Motor neuron (in vitro differentiated cells): Measurements from ENCODE around the gene TRUB1. TPM values are rescaled to one million over a fixed set of nuclear protein-coding genes. Genes with fewer than 3 reads are reported as not detected.

Experiments used
- ATAC-seq, 8 experiments: fragments of 200-7000 bp; cut with Tn5 transposase; replicated peaks in 6 of 8; 2 replicates each; pipeline ENCODE4 v1.8.0; 2021; ENCODE audit warnings: mild to moderate bottlenecking in 8 of 8, moderate library complexity in 8 of 8
- H3K27ac ChIP-seq, 2 donors: fragments of 250-450 bp; sonication (Bioruptor Pico); 2 replicates each; pipeline ENCODE4 v1.9.0; 2021; ENCODE audit warnings: antibody characterized with exemption in 2 of 2, mild to moderate bottlenecking in 2 of 2, moderate library complexity in 1 of 2
- H3K4me1 ChIP-seq, 2 donors: fragments of 250-450 bp; sonication (Bioruptor Pico); replicated peaks in 1 of 2; 2 replicates each; pipeline ENCODE4 v1.6.1; 2021; ENCODE audit warnings: antibody characterized with exemption in 2 of 2, mild to moderate bottlenecking in 2 of 2, moderate library complexity in 1 of 2
- H3K4me3 ChIP-seq, 5 donors: fragments of 250-450 bp; sonication (Bioruptor Pico); 2 replicates each; pipeline ENCODE4 v1.9.0; 2021; ENCODE audit warnings: antibody characterized with exemption in 5 of 5, mild to moderate bottlenecking in 5 of 5, moderate library complexity in 4 of 5
- WGBS, 10 experiments: fragments of 450-650 bp; shearing (Covaris generic); methylation state at CpG; one replicate each; pipeline ENCODE4 v1.0.0; 2022; 5-methylcytosine and 5-hydroxymethylcytosine counted together
- in situ Hi-C, 9 experiments: fragments of 400-800 bp; cut with MboI; loops; one replicate each; pipeline ENCODE4 v1.15.0; 2021; ENCODE audit warnings: low sequenced_read_pairs in 9 of 9, low pct_unique_long_range_greater_than_20kb in 2 of 9; ENCODE audit not compliant: unreplicated experiment in 9 of 9
- total RNA-seq, 8 experiments: library from RNA; unstranded; fragments of 300-600 nt; gene quantifications; 2 replicates each; pipeline versions ENCODE4 v1.2.3 to v1.2.4, GENCODE V29; 2022

Gene TRUB1
- total RNA-seq, 8 experiments from 2014 or later: 30.3 to 48.0 (median 33.0) TPM

- in situ Hi-C loops: no loop called here
- ATAC-seq: peak in 1 of 8 experiments; percentile 20
- 45 to 94% (median 76%) methylated on average over 2 to 6 of the region's 6 CpGs for WGBS, 10 experiments
- Histone ChIP-seq H3K4me3 (no peak overlapping the region), H3K4me1 (no peaks in the 10 kb centered on the region), H3K27ac (no peak overlapping the region)
Measured at GRCh38 chr10:114995468-114996247, 57.7 kb downstream of the TRUB1 start.

DNA sequence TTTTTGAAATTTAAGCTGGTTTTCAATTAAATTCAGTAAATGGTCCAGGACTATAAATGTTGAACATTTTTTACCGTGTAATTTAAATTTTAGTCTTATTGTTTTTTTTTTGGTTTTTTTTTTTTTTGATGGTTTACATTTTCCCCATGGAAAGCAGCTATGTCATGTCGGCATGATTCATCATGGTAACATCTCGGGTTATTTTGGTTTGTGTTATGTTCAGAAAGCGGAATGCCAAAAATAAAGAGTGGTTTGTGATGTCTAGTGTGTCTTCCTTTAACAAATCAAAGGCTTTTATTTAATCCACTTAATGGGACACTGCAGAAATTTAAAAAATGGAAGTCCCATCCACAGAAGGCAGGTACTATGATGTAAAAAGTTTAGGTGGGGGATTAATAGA is 58.5 kb downstream of the TRUB1 start:
- H3K4me1 ChIP-seq: peaks cover 0 to 7% of the 10 kb centered on the region in 2 donors
- in situ Hi-C loops: no loop called here
- ATAC-seq: no peak
- H3K4me3 ChIP-seq: no peak overlapping the region
- H3K27ac ChIP-seq: no peak overlapping the region
- WGBS, 10 experiments: 58 to 100% (median 92%) methylated on average over 2 to 4 of the region's 4 CpGs

GRCh38 chr10:114998993-114999392 is 61.0 kb downstream of the TRUB1 start:
- ATAC-seq: no peak
- WGBS, 10 experiments: 76 to 98% (median 94%) methylated on average over 1 to 6 of the region's 7 CpGs; no CpG with 5 or more reads in 1 of the 10 experiments
- H3K27ac ChIP-seq: no peak overlapping the region

DNA sequence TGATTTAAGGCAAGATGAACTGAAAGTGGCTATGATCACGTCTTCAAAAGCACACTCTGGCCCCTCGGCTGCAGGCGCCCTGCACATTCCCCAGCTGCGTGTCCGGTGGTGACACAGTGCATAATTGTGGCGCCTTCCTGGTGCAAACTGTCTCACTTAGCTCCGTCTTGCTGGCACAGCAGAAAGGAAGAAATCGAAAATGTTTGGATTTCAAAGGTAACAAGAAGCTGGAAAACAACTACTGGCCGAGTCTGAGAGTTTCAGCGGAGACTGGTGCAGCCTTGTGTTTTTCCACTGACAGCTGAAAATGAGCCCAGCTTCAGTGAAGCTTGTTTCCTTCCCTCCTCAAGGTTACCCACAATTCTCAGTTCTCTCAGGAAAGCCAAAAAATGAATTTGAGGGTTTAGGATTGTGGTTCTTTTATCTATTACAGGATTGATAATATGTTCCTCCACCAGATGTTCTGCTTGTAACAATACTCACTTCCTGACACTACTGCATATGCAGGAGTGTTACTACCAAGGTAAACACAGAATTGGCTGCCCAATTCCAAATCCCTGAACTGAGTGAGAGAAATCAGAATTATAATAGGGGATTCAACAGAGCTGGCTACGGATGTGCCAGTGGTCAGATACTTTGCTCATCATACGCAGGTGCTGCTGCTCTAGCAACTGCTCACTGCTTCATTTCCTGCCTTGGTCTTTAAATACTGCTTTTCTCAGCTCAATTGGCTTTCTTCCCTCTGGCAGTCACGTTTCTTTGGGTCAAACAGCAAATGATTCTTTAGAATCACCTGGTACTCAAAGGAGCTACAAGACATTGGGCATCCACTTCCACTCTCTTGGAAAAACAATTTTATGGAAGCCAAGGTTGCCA is 63.7 kb downstream of the TRUB1 start:
- in situ Hi-C loops: no loop called here
- peak; percentile 50 to 92 (median 64) for ATAC-seq
- peaks cover 0 to 7% of the 10 kb centered on the region in 2 donors for H3K4me1 ChIP-seq
- 12 to 80% (median 66%) methylated on average over 1 to 10 of the region's 13 CpGs; no CpG with 5 or more reads in 2 of the 10 experiments for WGBS, 10 experiments
- no peak overlapping the region for H3K27ac ChIP-seq
- H3K4me3 ChIP-seq: no peak overlapping the region

More at GRCh38 chr10:114998993-114999392, 61.0 kb downstream of the TRUB1 start:
- H3K4me3 ChIP-seq: no peak overlapping the region
- peaks cover 0 to 7% of the 10 kb centered on the region in 2 donors for H3K4me1 ChIP-seq
- in situ Hi-C loops: no loop called here

DNA sequence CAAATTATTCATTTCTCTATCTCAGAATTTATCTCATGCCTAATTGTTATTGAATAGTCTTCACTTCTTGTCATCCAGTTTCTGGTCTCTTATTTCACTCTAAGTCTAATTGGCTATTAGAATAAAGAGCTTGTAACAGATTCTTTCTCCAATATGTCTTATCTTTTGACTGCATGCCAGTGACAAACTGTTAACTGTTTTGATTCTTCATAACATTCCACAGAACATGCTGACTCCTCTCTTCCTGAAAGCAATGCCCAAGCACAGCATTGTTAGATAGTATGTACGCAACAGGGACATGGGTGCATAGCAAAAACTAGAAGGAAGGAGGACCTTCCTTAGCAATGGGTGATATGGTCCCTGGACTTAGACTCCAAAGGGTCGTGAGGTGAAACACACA is 65.4 kb downstream of the TRUB1 start:
- in situ Hi-C loops: no loop called here
- peaks cover 0 to 7% of the 10 kb centered on the region in 2 donors for H3K4me1 ChIP-seq
- no peak for ATAC-seq
- H3K27ac ChIP-seq: no peak overlapping the region
- H3K4me3 ChIP-seq: no peak overlapping the region
- 40 to 100% (median 100%) methylated on average over 1 to 2 of the region's 2 CpGs; no CpG with 5 or more reads in 3 of the 10 experiments for WGBS, 10 experiments

GRCh38 chr10:115004236-115004862 is 66.4 kb downstream of the TRUB1 start:
- no peak overlapping the region for H3K27ac ChIP-seq
- no peak for ATAC-seq
- peaks cover 0 to 7% of the 10 kb centered on the region in 2 donors for H3K4me1 ChIP-seq
- in situ Hi-C loops: no loop called here
- no peak overlapping the region for H3K4me3 ChIP-seq
- 73% methylated on average over 2 of the region's 3 CpGs; no CpG with 5 or more reads in 9 of the 10 experiments for WGBS, 10 experiments

- WGBS, 10 experiments: 77 to 100% (median 92%) methylated on average over 1 to 8 of the region's 8 CpGs; no CpG with 5 or more reads in 1 of the 10 experiments
- in situ Hi-C loops: no loop called here
Measured at GRCh38 chr10:115005771-115006170, 67.8 kb downstream of the TRUB1 start.

GRCh38 chr10:115018185-115018931 is 80.4 kb downstream of the TRUB1 start:
- in situ Hi-C loops: no loop called here
- ATAC-seq: no peak
- H3K4me3 ChIP-seq: no peak overlapping the region
- H3K27ac ChIP-seq: no peak overlapping the region
- 27 to 94% (median 67%) methylated on average over 2 to 8 of the region's 9 CpGs; no CpG with 5 or more reads in 1 of the 10 experiments for WGBS, 10 experiments
- peaks cover 2 to 6% of the 10 kb centered on the region in 2 donors for H3K4me1 ChIP-seq

More at GRCh38 chr10:115005771-115006170, 67.8 kb downstream of the TRUB1 start:
- H3K27ac ChIP-seq: no peak overlapping the region
- ATAC-seq: no peak
- H3K4me3 ChIP-seq: no peak overlapping the region
- peaks cover 0 to 7% of the 10 kb centered on the region in 2 donors for H3K4me1 ChIP-seq

- Histone ChIP-seq H3K4me1 (peaks cover 2 to 9% of the 10 kb centered on the region in 2 donors), H3K27ac (no peak overlapping the region), H3K4me3 (no peak overlapping the region)
- in situ Hi-C loops: no loop called here
- no peak for ATAC-seq
- 21 to 100% (median 85%) methylated on average over 1 to 2 of the region's 2 CpGs; no CpG with 5 or more reads in 2 of the 10 experiments for WGBS, 10 experiments
Measured at GRCh38 chr10:115020449-115020848, 82.5 kb downstream of the TRUB1 start.

DNA sequence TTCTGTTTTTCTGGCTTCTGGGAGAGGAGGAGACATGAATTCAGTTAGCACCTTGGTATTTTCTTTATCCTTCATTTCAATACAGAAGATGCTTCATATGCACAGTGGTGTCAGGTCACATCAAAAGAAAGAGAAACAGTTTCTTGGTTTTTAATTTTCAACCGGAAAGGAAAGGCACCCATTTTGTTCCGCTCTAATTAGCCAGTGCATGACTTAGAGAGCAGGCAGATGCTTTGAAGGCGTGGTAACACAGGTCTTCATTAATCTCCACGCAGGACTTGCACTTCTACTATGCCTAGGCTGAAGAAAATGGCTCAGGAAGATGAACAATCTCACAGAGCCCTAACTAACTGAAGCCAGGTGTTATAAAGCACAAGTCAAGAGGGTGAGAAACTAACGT is 84.7 kb downstream of the TRUB1 start:
- WGBS, 10 experiments: 13 to 88% (median 62%) methylated on average over 1 to 5 of the region's 5 CpGs; no CpG with 5 or more reads in 1 of the 10 experiments
- no peak for ATAC-seq
- Histone ChIP-seq H3K27ac (no peak overlapping the region), H3K4me3 (no peak overlapping the region), H3K4me1 (peaks cover 2 to 9% of the 10 kb centered on the region in 2 donors)
- in situ Hi-C loops: no loop called here

DNA sequence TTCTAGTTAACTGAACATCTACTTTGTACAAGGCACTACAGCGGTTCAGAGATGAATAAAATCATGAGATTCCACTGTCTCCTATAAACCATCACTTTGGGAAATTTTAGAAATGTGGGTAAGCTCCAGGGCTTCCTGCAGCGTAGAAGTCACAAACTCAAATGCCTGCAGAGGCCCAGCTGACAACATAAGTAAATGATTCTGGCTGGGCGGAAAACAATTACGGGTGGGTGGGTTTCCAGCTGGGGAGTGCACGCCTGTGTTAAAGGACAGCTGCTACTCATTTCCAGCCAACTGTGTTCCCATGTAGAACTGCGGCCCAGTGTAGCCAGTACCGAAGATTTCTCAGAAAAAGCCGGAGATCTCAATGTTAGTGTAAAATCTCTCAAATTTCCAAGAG is 85.7 kb downstream of the TRUB1 start:
- Histone ChIP-seq H3K27ac (no peak overlapping the region), H3K4me3 (no peak overlapping the region), H3K4me1 (peaks cover 2 to 9% of the 10 kb centered on the region in 2 donors)
- no peak for ATAC-seq
- in situ Hi-C loops: no loop called here
- 10 to 100% (median 79%) methylated on average over 1 to 7 of the region's 8 CpGs; no CpG with 5 or more reads in 4 of the 10 experiments for WGBS, 10 experiments

DNA sequence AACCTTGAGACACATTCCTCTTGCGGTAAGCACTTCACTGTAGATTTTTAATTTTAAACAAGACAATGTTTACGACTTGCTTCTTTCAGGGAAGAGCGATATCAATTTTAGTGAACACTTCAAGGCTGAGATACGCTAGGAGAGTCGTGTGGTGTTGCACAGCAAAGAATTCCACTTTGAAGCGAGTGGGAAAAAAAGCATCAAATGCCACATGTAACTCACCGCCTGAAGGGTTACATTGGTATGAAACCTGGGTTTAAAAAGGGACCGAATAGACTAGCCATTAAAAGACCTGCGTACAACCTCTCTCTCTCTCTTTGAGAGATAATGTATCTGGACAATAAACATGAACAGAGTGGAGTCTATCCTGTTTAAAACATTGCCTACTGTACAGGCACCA is 86.4 kb downstream of the TRUB1 start:
- peaks cover 2 to 9% of the 10 kb centered on the region in 2 donors for H3K4me1 ChIP-seq
- ATAC-seq: no peak
- WGBS, 10 experiments: 57 to 100% (median 72%) methylated on average over 1 to 9 of the region's 9 CpGs; no CpG with 5 or more reads in 1 of the 10 experiments
- no peak overlapping the region for H3K4me3 ChIP-seq
- no peak overlapping the region for H3K27ac ChIP-seq
- in situ Hi-C loops: no loop called here
